Naive B cell (primary cell): Measurements from ENCODE around the gene DNAI2. TPM values are rescaled to one million over a fixed set of nuclear protein-coding genes. Genes with fewer than 3 reads are reported as not detected.

Experiments used
- ATAC-seq, 2 donors: fragments of 150-1000 bp; cut with Tn5 transposase; 2 replicates each; pipeline ENCODE4 v1.10.0; 2021; ENCODE audit warnings: low read depth in 2 of 2, mild to moderate bottlenecking in 2 of 2, moderate library complexity in 2 of 2
- DNase-seq: peaks from one replicate; pipeline ENCODE4 v3.0.0; 2022
- H3K27ac Mint-ChIP-seq, 6 donors: one replicate each; pipeline ENCODE4 v1.8.0; 2020 to 2022; ENCODE audit warnings: mild to moderate bottlenecking in 6 of 6, mixed read lengths in 6 of 6, moderate library complexity in 5 of 6, inconsistent platforms in 2 of 6
- H3K27me3 Mint-ChIP-seq, 3 donors: one replicate each; pipeline ENCODE4 v1.8.0; 2021 to 2022; ENCODE audit warnings: mixed read lengths in 3 of 3, mild to moderate bottlenecking in 1 of 3
- H3K36me3 Mint-ChIP-seq, 2 donors: one replicate each; pipeline ENCODE4 v1.8.0; 2020 to 2022; ENCODE audit warnings: mixed read lengths in 2 of 2, inconsistent platforms in 1 of 2, mild to moderate bottlenecking in 1 of 2
- H3K4me1 Mint-ChIP-seq, 3 donors: one replicate each; pipeline ENCODE4 v1.8.0; 2020 to 2022; ENCODE audit warnings: mixed read lengths in 3 of 3, inconsistent platforms in 1 of 3, mild to moderate bottlenecking in 1 of 3, moderate library complexity in 1 of 3
- H3K4me3 Mint-ChIP-seq, 8 donors: one replicate each; pipeline ENCODE4 v1.8.0; 2020 to 2022; ENCODE audit warnings: mild to moderate bottlenecking in 8 of 8, mixed read lengths in 8 of 8, moderate library complexity in 8 of 8, inconsistent platforms in 2 of 8
- H3K9me3 Mint-ChIP-seq, 7 donors: one replicate each; pipeline ENCODE4 v1.8.0; 2020 to 2022; ENCODE audit warnings: mixed read lengths in 7 of 7, mild to moderate bottlenecking in 5 of 7, inconsistent platforms in 2 of 7, moderate library complexity in 1 of 7
- polyA plus RNA-seq, 6 donors: library from polyadenylated mRNA; unstranded; fragments of 300-500 nt; fragmentation: Illumina TruSeq; gene quantifications; one replicate each; pipeline ENCODE4 v1.2.3, GENCODE V29; 2021; ENCODE audit warnings: low read depth in 6 of 6

Gene DNAI2
- polyA plus RNA-seq, 6 donors from 2014 or later = not detected

DNA sequence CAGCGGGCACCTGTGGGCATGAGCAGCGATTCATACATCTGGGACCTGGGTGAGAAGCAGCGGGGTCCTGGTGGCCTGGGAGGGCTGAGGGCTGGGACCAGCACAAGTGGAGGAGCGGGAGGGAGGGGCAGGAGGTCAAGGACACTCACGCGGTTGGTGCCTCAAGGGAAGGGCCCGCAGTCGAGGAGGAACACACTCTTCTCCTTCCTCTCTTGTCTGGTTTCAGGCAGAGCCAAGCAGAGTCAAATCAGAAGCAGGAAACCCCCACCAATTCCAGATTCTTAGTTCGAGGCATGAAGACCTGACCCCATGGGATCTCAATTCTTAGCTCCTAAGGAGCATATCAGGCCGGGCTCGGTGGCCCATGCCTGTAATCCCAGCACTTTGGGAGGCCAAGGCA, 15.7 kb downstream of the DNAI2 start:
- no peak overlapping the region for H3K27ac Mint-ChIP-seq
- peak overlapping the region in 1 of 8 donors; percentile 9 for H3K4me3 Mint-ChIP-seq
- peaks cover 4 to 20% (median 11%) of the 10 kb centered on the region in 3 donors for H3K27me3 Mint-ChIP-seq
- no peak for DNase-seq
- H3K9me3 Mint-ChIP-seq = peaks cover 0 to 3% (median 2%) of the 10 kb centered on the region in 7 donors
- no peaks in the 10 kb centered on the region for H3K36me3 Mint-ChIP-seq
- ATAC-seq = no peak
- H3K4me1 Mint-ChIP-seq = peaks cover 0 to 4% (median 0%) of the 10 kb centered on the region in 3 donors

- peaks cover 0 to 7% (median 2%) of the 10 kb centered on the region in 7 donors for H3K9me3 Mint-ChIP-seq
- H3K4me1 Mint-ChIP-seq = no peaks in the 10 kb centered on the region
- no peak overlapping the region for H3K27ac Mint-ChIP-seq
- no peaks in the 10 kb centered on the region for H3K36me3 Mint-ChIP-seq
- DNase-seq = no peak
- H3K4me3 Mint-ChIP-seq = no peak overlapping the region
- peaks cover 4 to 25% (median 10%) of the 10 kb centered on the region in 3 donors for H3K27me3 Mint-ChIP-seq
- no peak for ATAC-seq
These were observed 16.3 kb downstream of the DNAI2 start for GRCh38 chr17:74290340-74290739.

GRCh38 chr17:74292495-74292894, 18.5 kb downstream of the DNAI2 start:
- Mint-ChIP-seq H3K27ac (no peak overlapping the region), H3K4me3 (no peak overlapping the region), H3K36me3 (no peaks in the 10 kb centered on the region), H3K9me3 (peaks cover 0 to 7% (median 2%) of the 10 kb centered on the region in 7 donors), H3K4me1 (no peaks in the 10 kb centered on the region), H3K27me3 (peaks cover 0 to 29% (median 12%) of the 10 kb centered on the region in 3 donors)
- DNase-seq (no peak), ATAC-seq (no peak)

DNA sequence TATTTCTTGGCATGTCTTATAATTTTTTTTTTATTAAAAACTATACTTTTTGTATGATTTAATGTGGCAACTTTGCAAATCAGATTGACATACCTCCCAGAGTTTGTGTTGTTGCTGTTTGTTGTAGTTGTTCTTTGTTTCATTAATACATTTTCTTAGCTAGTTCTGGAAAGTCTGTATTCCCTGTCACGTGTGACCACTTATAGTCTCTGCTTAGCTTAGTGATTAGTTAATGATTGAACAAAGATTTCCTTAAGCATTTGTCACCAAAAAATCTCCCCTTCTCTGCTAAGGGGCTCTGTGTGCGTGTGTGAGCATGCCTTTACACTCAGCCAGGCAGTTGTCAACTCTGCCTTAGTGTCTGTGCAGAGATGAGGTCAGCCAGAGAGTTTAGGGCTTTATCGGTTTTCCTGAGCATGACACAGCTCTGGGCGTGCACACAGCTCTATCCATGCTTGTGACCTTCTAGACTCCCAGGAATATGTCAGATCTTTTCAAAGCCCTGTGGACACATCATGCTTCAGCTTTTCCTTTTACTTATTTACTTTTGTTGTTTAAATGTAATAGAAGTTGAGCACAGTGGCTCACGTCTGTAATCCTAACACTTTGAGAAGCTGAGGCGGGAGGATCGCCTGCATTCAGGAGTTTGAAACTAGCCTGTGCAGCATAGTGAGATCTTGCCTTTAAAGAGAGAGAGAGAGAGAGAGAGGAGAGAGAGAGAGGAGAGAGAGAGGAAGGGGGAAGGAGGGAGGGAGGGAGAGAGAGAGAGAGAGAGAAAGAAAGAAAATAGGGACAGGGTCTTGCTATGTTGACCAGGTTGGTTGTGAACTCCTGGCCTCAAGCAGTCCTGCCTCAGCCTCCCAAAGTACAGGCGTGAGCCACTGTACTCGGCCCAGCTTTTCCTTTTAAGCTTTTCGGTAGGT, 21.9 kb downstream of the DNAI2 start:
- H3K4me3 Mint-ChIP-seq = no peak overlapping the region

GRCh38 chr17:74296548-74296936, 22.5 kb downstream of the DNAI2 start:
- Mint-ChIP-seq H3K36me3 (no peaks in the 10 kb centered on the region), H3K9me3 (peaks cover 0 to 8% (median 2%) of the 10 kb centered on the region in 7 donors), H3K4me1 (peaks cover 0 to 5% (median 3%) of the 10 kb centered on the region in 3 donors), H3K27me3 (peaks cover 15 to 42% (median 41%) of the 10 kb centered on the region in 3 donors), H3K4me3 (no peak overlapping the region), H3K27ac (no peak overlapping the region)
- ATAC-seq (no peak), DNase-seq (no peak)

More for the DNA sequence above, 21.9 kb downstream of the DNAI2 start:
- no peaks in the 10 kb centered on the region for H3K36me3 Mint-ChIP-seq
- no peaks in the 10 kb centered on the region for H3K4me1 Mint-ChIP-seq
- H3K9me3 Mint-ChIP-seq = peaks cover 0 to 8% (median 2%) of the 10 kb centered on the region in 7 donors
- no peak for DNase-seq
- ATAC-seq = no peak
- H3K27ac Mint-ChIP-seq = no peak overlapping the region
- peaks cover 10 to 42% (median 35%) of the 10 kb centered on the region in 3 donors for H3K27me3 Mint-ChIP-seq

DNA sequence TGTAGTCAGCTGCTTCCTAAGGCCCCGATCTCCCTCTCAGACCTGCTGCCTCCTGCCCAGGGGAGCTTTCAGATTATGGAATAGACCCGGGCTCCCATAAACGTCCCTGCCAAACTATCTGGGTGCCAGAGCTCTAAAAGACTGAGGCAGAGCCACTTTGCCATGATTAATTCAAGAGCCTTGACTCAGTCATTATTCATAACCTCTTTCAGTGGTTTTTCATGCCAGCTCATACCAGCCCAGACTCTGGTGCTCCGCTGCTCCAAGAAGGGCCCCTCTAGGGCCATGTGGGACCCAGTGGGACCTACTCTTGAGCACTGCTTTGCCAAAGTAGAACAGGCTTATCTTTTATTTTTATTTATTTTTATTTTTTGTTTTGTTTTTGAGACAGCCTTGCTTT, 23.9 kb downstream of the DNAI2 start:
- Mint-ChIP-seq H3K27me3 (peaks cover 15 to 42% (median 41%) of the 10 kb centered on the region in 3 donors), H3K4me3 (no peak overlapping the region), H3K4me1 (peaks cover 0 to 5% (median 3%) of the 10 kb centered on the region in 3 donors), H3K27ac (no peak overlapping the region), H3K9me3 (peaks cover 0 to 8% (median 2%) of the 10 kb centered on the region in 7 donors), H3K36me3 (no peaks in the 10 kb centered on the region)
- DNase-seq (no peak), ATAC-seq (no peak)

DNA sequence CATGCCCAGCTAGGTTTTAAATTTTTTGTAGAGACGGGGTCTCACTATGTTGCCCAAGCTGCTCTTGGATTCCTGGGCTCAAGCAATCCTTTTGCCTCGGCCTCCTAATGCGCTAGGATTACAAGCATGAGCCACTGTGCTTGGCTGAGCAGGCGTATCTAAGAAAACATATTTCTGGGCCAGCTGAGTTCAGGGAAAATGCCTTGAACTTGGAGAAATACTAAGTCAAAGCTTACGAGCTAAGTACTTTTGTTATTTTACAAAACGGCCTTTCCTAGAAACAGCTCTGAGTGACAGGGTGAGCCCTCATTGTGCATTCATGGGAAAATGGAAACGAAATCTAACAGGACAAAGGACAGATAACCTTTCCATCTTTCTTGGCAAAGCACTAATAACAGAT, 24.7 kb downstream of the DNAI2 start:
- peaks cover 0 to 8% (median 2%) of the 10 kb centered on the region in 7 donors for H3K9me3 Mint-ChIP-seq
- no peak overlapping the region for H3K27ac Mint-ChIP-seq
- peaks cover 0 to 5% (median 3%) of the 10 kb centered on the region in 3 donors for H3K4me1 Mint-ChIP-seq
- no peaks in the 10 kb centered on the region for H3K36me3 Mint-ChIP-seq
- no peak overlapping the region for H3K4me3 Mint-ChIP-seq
- ATAC-seq (no peak), DNase-seq (no peak)
- H3K27me3 Mint-ChIP-seq = peaks cover 15 to 42% (median 41%) of the 10 kb centered on the region in 3 donors

DNA sequence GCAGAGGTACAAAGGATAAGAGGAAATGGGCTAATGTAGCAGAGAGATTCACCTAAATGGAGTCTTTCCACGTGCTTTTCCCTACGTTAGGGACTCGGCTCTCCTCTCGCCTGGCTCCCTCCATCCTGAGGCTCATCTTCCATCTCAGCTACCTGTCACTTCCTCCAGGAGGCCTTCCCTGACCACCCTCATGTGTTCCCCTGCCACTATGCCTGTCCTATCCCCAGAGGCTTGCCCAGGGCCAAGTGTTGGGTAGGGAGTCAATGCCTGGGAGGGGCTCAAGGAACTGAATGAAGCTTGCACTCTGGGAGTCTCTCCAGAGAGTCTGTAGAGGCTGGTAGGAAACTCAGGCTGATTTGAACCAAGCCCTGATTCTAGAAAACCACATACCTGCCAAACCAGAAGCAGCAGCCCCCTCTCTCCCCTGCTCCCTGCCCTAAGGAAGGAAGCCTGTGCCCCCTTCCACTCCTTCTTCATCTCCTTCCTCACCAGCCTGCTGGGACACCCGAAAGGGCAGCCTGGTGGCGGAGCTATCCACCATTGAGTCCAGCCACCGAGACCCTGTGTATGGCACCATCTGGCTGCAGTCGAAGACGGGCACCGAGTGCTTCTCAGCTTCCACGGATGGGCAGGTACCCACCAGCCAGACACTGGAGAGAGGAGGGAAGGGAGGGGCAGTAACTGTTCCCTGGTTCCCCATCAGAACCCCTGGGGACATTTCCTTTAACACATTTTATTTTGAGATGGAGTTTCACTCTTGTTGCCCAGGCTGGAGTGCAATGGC, 25.4 kb downstream of the DNAI2 start:
- H3K27me3 Mint-ChIP-seq = peaks cover 15 to 44% (median 42%) of the 10 kb centered on the region in 3 donors
- H3K27ac Mint-ChIP-seq = no peak overlapping the region
- no peak for ATAC-seq
- H3K36me3 Mint-ChIP-seq = no peaks in the 10 kb centered on the region
- H3K9me3 Mint-ChIP-seq = peaks cover 0 to 8% (median 2%) of the 10 kb centered on the region in 7 donors
- H3K4me3 Mint-ChIP-seq = no peak overlapping the region
- no peak for DNase-seq
- peaks cover 0 to 5% (median 3%) of the 10 kb centered on the region in 3 donors for H3K4me1 Mint-ChIP-seq

DNA sequence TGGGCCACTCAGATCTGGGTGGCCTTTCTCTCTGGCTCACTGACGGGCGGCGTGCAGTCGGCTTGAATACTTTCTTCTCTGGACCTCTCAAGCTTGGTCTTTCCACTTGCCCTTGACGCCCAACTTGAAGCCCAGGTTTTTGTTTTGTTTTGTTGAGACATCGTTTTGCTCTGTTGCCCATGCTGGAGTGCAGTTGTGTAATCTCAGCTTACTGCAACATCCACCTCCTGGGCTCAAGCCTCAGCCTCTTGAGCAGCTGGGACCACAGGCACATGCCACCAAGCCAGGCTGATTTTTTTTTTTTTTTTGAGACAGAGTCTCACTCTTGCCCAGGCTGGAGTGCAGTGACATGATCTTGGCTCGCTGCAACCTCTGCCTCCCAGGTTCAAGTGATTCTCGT, 29.3 kb downstream of the DNAI2 start:
- Mint-ChIP-seq H3K9me3 (peaks cover 0 to 1% (median 0%) of the 10 kb centered on the region in 7 donors), H3K27me3 (peaks cover 15 to 53% (median 29%) of the 10 kb centered on the region in 3 donors), H3K4me1 (peaks cover 0 to 5% (median 3%) of the 10 kb centered on the region in 3 donors), H3K4me3 (no peak overlapping the region), H3K27ac (no peak overlapping the region), H3K36me3 (no peaks in the 10 kb centered on the region)
- ATAC-seq (no peak), DNase-seq (no peak)

- Mint-ChIP-seq H3K4me1 (peaks cover 0 to 5% (median 3%) of the 10 kb centered on the region in 3 donors), H3K27me3 (peaks cover 10 to 57% (median 32%) of the 10 kb centered on the region in 3 donors), H3K36me3 (no peaks in the 10 kb centered on the region), H3K9me3 (peaks cover 0 to 1% (median 0%) of the 10 kb centered on the region in 7 donors), H3K4me3 (no peak overlapping the region), H3K27ac (no peak overlapping the region)
- DNase-seq = no peak
- ATAC-seq = no peak
These were observed 30.1 kb downstream of the DNAI2 start for GRCh38 chr17:74304184-74304583.

DNA sequence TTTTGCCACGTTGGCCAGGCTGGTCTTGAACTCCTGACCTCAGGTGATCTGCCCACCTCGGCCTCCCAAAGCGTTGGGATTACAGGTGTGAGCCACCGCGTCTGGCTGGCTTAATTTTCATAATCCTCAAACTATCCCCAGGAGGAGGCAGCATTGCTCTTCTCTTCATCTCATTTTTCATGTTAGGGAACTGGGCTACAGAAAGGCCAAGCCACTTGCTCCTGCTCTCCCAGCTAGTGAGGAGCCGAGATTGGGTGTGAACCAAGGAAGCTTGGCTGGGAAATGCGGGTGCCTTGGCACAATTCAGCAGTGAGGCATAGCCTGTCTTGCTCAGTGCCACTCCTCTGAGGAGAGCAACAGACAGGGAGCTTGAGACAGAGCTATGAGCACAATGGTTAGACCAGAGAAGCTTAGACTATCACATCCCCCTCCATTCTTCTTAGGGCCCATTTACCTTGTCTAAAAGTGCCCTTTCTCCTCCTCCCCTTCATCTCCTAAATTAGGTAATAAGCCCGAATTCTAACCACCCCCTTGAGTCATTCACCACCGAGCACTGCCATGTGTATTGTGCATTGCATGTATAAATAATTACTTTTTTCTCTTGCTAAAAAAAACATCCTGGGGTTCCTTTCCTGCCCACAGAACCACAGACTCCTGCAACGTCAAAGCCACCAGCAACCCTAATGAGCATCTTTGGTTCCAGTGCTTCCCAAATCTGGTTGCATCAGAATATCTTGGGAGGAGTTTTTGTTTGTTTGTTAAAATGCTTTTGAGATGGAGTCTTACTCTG, 32.0 kb downstream of the DNAI2 start:
- Mint-ChIP-seq H3K4me1 (peaks cover 0 to 5% (median 3%) of the 10 kb centered on the region in 3 donors), H3K27me3 (peaks cover 3 to 46% (median 28%) of the 10 kb centered on the region in 3 donors), H3K4me3 (no peak overlapping the region), H3K9me3 (peaks cover 0 to 1% (median 0%) of the 10 kb centered on the region in 7 donors), H3K27ac (no peak overlapping the region), H3K36me3 (no peaks in the 10 kb centered on the region)
- no peak for ATAC-seq
- DNase-seq = no peak

DNA sequence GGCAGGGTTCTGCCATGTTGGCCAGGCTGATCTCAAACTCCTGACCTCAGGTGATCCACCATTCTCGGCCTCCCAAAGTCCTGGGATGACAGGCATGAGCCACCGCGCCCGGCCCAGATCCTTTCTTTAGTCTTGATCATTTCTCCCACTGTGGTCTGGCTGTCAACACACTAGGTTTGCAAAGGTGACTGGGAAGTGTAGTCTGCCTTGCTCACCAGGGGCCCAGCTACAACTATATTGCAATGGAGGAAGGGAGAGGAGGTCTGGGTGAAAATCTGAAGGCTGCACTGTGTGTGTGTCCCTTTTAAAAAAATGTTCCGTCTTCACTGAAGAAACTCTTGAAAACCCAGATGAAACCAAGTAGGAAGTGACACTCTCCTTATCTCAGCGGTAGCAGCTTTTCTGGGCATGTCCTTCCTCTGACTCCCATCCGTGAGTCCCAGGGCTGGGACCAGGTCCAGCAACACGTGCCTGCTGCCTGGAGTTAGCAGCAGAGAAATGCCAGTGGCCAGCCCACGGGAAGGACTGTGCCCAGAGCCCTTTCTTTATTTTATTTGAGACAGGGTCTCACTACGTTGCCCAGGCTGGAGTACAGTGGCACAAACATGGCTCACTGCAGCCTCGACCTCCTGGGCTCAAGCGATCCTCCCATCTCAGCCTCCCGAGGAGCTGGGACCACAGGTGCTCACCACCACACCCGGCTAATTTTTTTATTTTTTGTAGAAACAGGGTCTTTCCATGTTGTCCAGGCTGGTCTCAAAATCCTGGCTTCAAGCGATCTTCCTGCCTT, 34.1 kb downstream of the DNAI2 start:
- ATAC-seq (no peak), DNase-seq (no peak)
- no peak overlapping the region for H3K4me3 Mint-ChIP-seq
- H3K9me3 Mint-ChIP-seq = peaks cover 0 to 10% (median 6%) of the 10 kb centered on the region in 7 donors
- no peaks in the 10 kb centered on the region for H3K4me1 Mint-ChIP-seq
- H3K36me3 Mint-ChIP-seq = no peaks in the 10 kb centered on the region
- peaks cover 0 to 55% (median 34%) of the 10 kb centered on the region in 3 donors for H3K27me3 Mint-ChIP-seq
- no peak overlapping the region for H3K27ac Mint-ChIP-seq
